B cell (primary cell): ENCODE measurements around the gene RBM33. TPM values are rescaled to one million over a fixed set of nuclear protein-coding genes. Genes with fewer than 3 reads are reported as not detected.

Experiments used
- ATAC-seq: fragments of 200-7000 bp; cut with Tn5 transposase; one replicate; pipeline ENCODE4 v1.10.0; 2021; ENCODE audit warnings: low read depth, mild to moderate bottlenecking, moderate number of reproducible peaks, moderate library complexity
- CTCF ChIA-PET: fragments of 350-600 bp; sonication (Branson Sonifier 250); formaldehyde crosslinking; loops from one replicate; lab custom pipeline; 2021; ENCODE audit warnings: antibody characterized with exemption, inconsistent platforms; lab: Charles Lee
- POLR2A ChIA-PET: fragments of 350-600 bp; sonication (Branson Sonifier 250); formaldehyde crosslinking; loops from one replicate; lab custom pipeline; 2021; ENCODE audit warnings: antibody characterized with exemption; lab: Charles Lee
- DNase-seq: peaks from one replicate; pipeline ENCODE4 v3.0.0; 2013
- H2AFZ ChIP-seq: 2 replicates; pipeline ENCODE4 v1.6.1; 2012; ENCODE audit warnings: mild to moderate bottlenecking, low read depth, low read length; ENCODE audit not compliant: insufficient read depth, poor library complexity, severe bottlenecking
- H3K27ac ChIP-seq, 2 donors: 1 replicate in 1 of 2; 2 replicates in 1 of 2; pipeline ENCODE4 v1.5.1; 2012 to 2013; ENCODE audit warnings: low read length in 2 of 2, mild to moderate bottlenecking in 2 of 2, moderate library complexity in 1 of 2
- H3K27me3 ChIP-seq, 4 experiments: fragments of 200-600 bp in 1 of 4; sonication (generic) in 1 of 4; replicated peaks in 1 of 4; 1 replicate in 2 of 4; 2 replicates in 2 of 4; pipeline versions ENCODE4 v1.6.1 to v1.7.0; 2013 to 2016; ENCODE audit warnings: low read length in 3 of 4, mild to moderate bottlenecking in 2 of 4, mixed read lengths in 1 of 4, moderate library complexity in 1 of 4; ENCODE audit not compliant: insufficient read depth in 4 of 4, control insufficient read depth in 3 of 4; ENCODE audit errors: control extremely low read depth in 1 of 4
- H3K36me3 ChIP-seq, 2 experiments: replicated peaks in 1 of 2; 1 replicate in 1 of 2; 2 replicates in 1 of 2; pipeline versions ENCODE4 v1.6.1 to v1.7.1; 2013; ENCODE audit warnings: low read length in 1 of 2; ENCODE audit not compliant: insufficient read depth in 2 of 2, control insufficient read depth in 1 of 2; ENCODE audit errors: control extremely low read depth in 1 of 2, extremely low read depth in 1 of 2
- H3K4me1 ChIP-seq, 2 donors: fragments of 200-600 bp in 1 of 2; sonication (generic) in 1 of 2; 1 replicate in 1 of 2; 2 replicates in 1 of 2; pipeline versions ENCODE4 v1.5.1 to v1.6.1; 2013 to 2017; ENCODE audit warnings: low read length in 2 of 2; ENCODE audit not compliant: control insufficient read depth in 2 of 2, insufficient read depth in 2 of 2
- H3K4me2 ChIP-seq: replicated peaks from 2 replicates; pipeline ENCODE3; 2012; ENCODE audit warnings: mild to moderate bottlenecking, low read depth, low read length; ENCODE audit not compliant: poor library complexity, severe bottlenecking
- H3K4me3 ChIP-seq, 5 experiments: fragments of 200-600 bp in 1 of 5; sonication (generic) in 1 of 5; 1 replicate in 3 of 5; 2 replicates in 2 of 5; pipeline versions ENCODE4 v1.5.1 to v1.7.0; 2011 to 2016; ENCODE audit warnings: low read length in 4 of 5, mild to moderate bottlenecking in 4 of 5, low read depth in 2 of 5, control low read depth in 1 of 5, moderate library complexity in 1 of 5; ENCODE audit not compliant: insufficient read depth in 1 of 5; ENCODE audit errors: control extremely low read depth in 1 of 5, extremely low read depth in 1 of 5
- H3K79me2 ChIP-seq: fragments of 200-600 bp; sonication (generic); one replicate; pipeline ENCODE4 v1.6.0; 2016; ENCODE audit warnings: low read length; ENCODE audit not compliant: control insufficient read depth, insufficient read depth
- H3K9ac ChIP-seq: fragments of 200-600 bp; sonication (generic); 2 replicates; pipeline ENCODE4 v1.6.1; 2017; ENCODE audit warnings: mild to moderate bottlenecking, low read length, moderate library complexity
- H3K9me3 ChIP-seq, 3 donors: one replicate each; pipeline versions ENCODE4 v1.6.1 to v1.7.1; 2013; ENCODE audit warnings: low read length in 2 of 3; ENCODE audit not compliant: control insufficient read depth in 2 of 3, insufficient read depth in 1 of 3; ENCODE audit errors: control extremely low read depth in 1 of 3
- H4K20me1 ChIP-seq: 2 replicates; pipeline ENCODE4 v1.6.0; 2012; ENCODE audit warnings: mild to moderate bottlenecking, low read length; ENCODE audit not compliant: insufficient read depth, control insufficient read depth, poor library complexity, severe bottlenecking
- H3K27ac Mint-ChIP-seq: one replicate; pipeline ENCODE4 v1.8.0; 2021; ENCODE audit warnings: mixed read lengths
- H3K27me3 Mint-ChIP-seq: one replicate; pipeline ENCODE4 v1.8.0; 2021; ENCODE audit warnings: mixed read lengths
- H3K4me1 Mint-ChIP-seq: one replicate; pipeline ENCODE4 v1.8.0; 2021; ENCODE audit warnings: mixed read lengths
- H3K4me3 Mint-ChIP-seq: one replicate; pipeline ENCODE4 v1.8.0; 2021; ENCODE audit warnings: mixed read lengths
- H3K9me3 Mint-ChIP-seq: one replicate; pipeline ENCODE4 v1.8.0; 2022; ENCODE audit warnings: mixed read lengths; ENCODE audit not compliant: insufficient read depth
- EZH2 ChIP-seq: IDR thresholded peaks from 2 replicates; pipeline ENCODE4 v1.6.1; 2012; ENCODE audit warnings: borderline replicate concordance, low read depth, mild to moderate bottlenecking, moderate library complexity, low read length; ENCODE audit not compliant: insufficient read depth, poor library complexity, severe bottlenecking
- WGBS: methylation state at CpG from one replicate; pipeline ENCODE4 v1.1.5; 2013; ENCODE audit warnings: missing lambda C conversion rate; ENCODE audit not compliant: insufficient coverage; 5-methylcytosine and 5-hydroxymethylcytosine counted together
- intact Hi-C: fragments of 100-400 bp; cut with micrococcal nuclease; formaldehyde crosslinking; loops from one replicate; pipeline ENCODE4 v1.10.0; 2022
- polyA plus RNA-seq: library from polyadenylated mRNA; depleted of rRNA; stranded (reverse); fragments of >200 nt; gene quantifications from 2 replicates; pipeline ENCODE4 v1.2.3, GENCODE V29; 2012
- total RNA-seq, 2 donors: library from RNA; stranded (reverse); fragments of 120-200 nt in 1 of 2; gene quantifications; 1 replicate in 1 of 2; 2 replicates in 1 of 2; pipeline versions ENCODE4 v1.2.3 to v1.2.4, GENCODE V29; 2013 to 2022
- TF ChIP-seq, protein P1 (sequence below): fragments of 200-600 bp; IDR thresholded peaks from one replicate; pipeline ENCODE4 v1.8.0; 2022; ENCODE audit warnings: antibody characterized with exemption, mild to moderate bottlenecking

RBM33 gene
- total and polyA plus RNA-seq, 2 donors (not counting 1 experiment from before 2014, with no cell fraction given), result 33.5 to 189 TPM

DNA sequence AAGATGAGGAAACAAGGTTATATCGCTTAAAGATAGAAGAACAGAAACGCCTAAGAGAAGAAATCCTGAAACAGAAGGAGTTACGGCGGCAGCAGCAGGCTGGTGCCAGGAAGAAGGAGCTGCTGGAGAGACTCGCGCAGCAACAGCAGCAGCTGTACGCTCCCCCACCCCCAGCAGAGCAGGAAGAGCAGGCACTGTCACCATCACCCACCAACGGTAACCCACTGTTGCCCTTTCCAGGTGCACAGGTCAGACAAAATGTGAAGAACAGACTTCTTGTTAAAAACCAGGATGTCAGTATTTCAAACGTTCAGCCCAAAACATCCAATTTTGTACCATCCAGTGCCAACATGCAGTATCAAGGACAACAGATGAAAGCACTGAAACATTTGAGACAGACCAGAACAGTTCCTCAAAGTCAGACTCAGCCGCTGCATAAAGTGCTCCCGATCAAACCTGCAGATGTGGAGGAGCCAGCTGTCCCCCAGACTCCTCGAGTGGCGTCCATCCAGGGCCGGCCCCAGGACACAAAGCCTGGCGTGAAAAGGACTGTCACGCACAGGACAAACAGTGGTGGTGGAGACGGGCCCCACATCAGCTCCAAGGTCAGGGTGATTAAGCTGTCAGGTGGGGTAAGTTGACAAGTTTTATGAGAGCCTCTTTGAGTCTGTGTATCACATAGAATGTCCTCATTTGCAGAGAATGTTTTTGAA lies 100.7 kb downstream of the RBM33 start:
- Mint-ChIP-seq H3K9me3 (no peaks in the 10 kb centered on the region), H3K27me3 (no peaks in the 10 kb centered on the region), H3K4me3 (no peak overlapping the region), H3K4me1 (peaks cover 38% of the 10 kb centered on the region), H3K27ac (peak overlapping the region; percentile 15)
- H3K79me2 ChIP-seq, result peaks cover 67% of the 10 kb centered on the region
- TF ChIP-seq EZH2, result no peak
- TF ChIP-seq, protein P1, sequence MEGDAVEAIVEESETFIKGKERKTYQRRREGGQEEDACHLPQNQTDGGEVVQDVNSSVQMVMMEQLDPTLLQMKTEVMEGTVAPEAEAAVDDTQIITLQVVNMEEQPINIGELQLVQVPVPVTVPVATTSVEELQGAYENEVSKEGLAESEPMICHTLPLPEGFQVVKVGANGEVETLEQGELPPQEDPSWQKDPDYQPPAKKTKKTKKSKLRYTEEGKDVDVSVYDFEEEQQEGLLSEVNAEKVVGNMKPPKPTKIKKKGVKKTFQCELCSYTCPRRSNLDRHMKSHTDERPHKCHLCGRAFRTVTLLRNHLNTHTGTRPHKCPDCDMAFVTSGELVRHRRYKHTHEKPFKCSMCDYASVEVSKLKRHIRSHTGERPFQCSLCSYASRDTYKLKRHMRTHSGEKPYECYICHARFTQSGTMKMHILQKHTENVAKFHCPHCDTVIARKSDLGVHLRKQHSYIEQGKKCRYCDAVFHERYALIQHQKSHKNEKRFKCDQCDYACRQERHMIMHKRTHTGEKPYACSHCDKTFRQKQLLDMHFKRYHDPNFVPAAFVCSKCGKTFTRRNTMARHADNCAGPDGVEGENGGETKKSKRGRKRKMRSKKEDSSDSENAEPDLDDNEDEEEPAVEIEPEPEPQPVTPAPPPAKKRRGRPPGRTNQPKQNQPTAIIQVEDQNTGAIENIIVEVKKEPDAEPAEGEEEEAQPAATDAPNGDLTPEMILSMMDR, result no peak
- H3K4me3 ChIP-seq, result no peak overlapping the region
- no peaks in the 10 kb centered on the region for H3K27me3 ChIP-seq
- H3K4me2 ChIP-seq, result no peak overlapping the region
- no peak overlapping the region for H3K27ac ChIP-seq
- intact Hi-C loops, result loop anchor here (5.0 kb wide), 1 partner anchor 448 kb away; the partner anchor contains the start of gene INSIG1
- 88% methylated on average over 17 of the region's 17 CpGs for WGBS
- H3K36me3 ChIP-seq, result peaks cover 21 to 78% of the 10 kb centered on the region in 2 experiments
- peaks cover 35% of the 10 kb centered on the region for H4K20me1 ChIP-seq
- CTCF ChIA-PET, result interaction anchor here (1.2 to 2.5 kb wide), 3 partner anchors 9 to 22 kb away, joined by 3 to 7 read pairs (median 4); no protein-coding TSS in a partner anchor
- DNase-seq (no peak), ATAC-seq (no peak)
- H3K9me3 ChIP-seq, result peaks cover 0 to 3% (median 0%) of the 10 kb centered on the region in 3 donors
- H3K4me1 ChIP-seq, result no peaks in the 10 kb centered on the region
- H2AFZ ChIP-seq, result no peak overlapping the region
- POLR2A ChIA-PET, result no interaction called here
- H3K9ac ChIP-seq, result no peak overlapping the region

DNA sequence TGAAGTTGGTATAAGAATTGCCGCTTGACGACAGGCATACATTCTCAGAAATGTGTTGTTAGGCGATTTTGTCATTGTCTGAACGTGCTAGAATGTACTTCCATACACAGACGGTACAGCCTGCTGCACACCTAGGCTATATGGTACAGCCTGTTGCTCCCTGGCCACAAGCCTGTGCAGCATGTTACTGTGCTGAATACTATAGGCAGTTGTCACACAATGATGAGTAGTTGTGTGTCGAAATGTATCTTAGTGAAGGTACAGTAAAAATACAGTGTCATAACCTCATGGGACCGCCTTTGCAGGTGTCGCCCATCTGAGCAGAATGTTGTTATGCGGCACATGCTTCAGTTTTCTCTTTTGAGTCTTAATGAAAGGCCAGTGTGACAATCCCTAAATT lies 101.3 kb downstream of the RBM33 start:
- ATAC-seq (no peak), DNase-seq (no peak)
- H3K79me2 ChIP-seq, result peaks cover 69% of the 10 kb centered on the region
- no peak overlapping the region for H3K4me3 ChIP-seq
- H3K27me3 ChIP-seq, result no peaks in the 10 kb centered on the region
- no peaks in the 10 kb centered on the region for H3K27me3 Mint-ChIP-seq
- H4K20me1 ChIP-seq, result peaks cover 40% of the 10 kb centered on the region
- intact Hi-C loops, result no loop called here
- peaks cover 0 to 3% (median 0%) of the 10 kb centered on the region in 3 donors for H3K9me3 ChIP-seq
- H3K9me3 Mint-ChIP-seq, result no peaks in the 10 kb centered on the region
- H3K4me2 ChIP-seq, result no peak overlapping the region
- CTCF ChIA-PET, result interaction anchor here (1.0 to 2.2 kb wide), 5 partner anchors 9 to 147 kb away, joined by 3 to 13 read pairs (median 4); no protein-coding TSS in a partner anchor
- 90% methylated on average over 5 of the region's 9 CpGs for WGBS
- H3K27ac ChIP-seq, result no peak overlapping the region
- TF ChIP-seq EZH2, result no peak
- H3K27ac Mint-ChIP-seq, result no peak overlapping the region
- peaks cover 20 to 75% of the 10 kb centered on the region in 2 experiments for H3K36me3 ChIP-seq
- POLR2A ChIA-PET, result no interaction called here
- H3K4me3 Mint-ChIP-seq, result no peak overlapping the region
- no peak overlapping the region for H2AFZ ChIP-seq
- no peak overlapping the region for H3K9ac ChIP-seq
- peaks cover 40% of the 10 kb centered on the region for H3K4me1 Mint-ChIP-seq
- no peaks in the 10 kb centered on the region for H3K4me1 ChIP-seq
